Measurements from ENCODE around the gene IL17B. TPM values are rescaled to one million over a fixed set of nuclear protein-coding genes. Genes with fewer than 3 reads are reported as not detected.

IL17B gene
- total and polyA plus RNA-seq, 9 of the 15 experiments (the other 6 are each of a cell fraction or from before 2014, with no cell fraction given), result 0.28 to 2.6 (median 0.53) TPM; not detected in 2

GRCh38 chr5:149428032-149428431, 48.9 kb upstream of the IL17B start:
- FAIRE-seq (no peak), DNase-seq (ENCODE audit: extremely low read depth in 1 of 4, low spot score in 3 of 4) (no peak), ATAC-seq (no peak)
- Histone ChIP-seq H3K9ac (ENCODE audit: insufficient read depth in 1 of 2, low read depth in 2 of 2, low read length in 2 of 2) (no peak overlapping the region), H3K27me3 (ENCODE audit: control insufficient read depth in 2 of 2, insufficient read depth in 2 of 2, low read length in 2 of 2) (no peaks in the 10 kb centered on the region), H4K20me1 (replicated peaks; ENCODE audit: control insufficient read depth, insufficient read depth, low read length) (no peaks in the 10 kb centered on the region), H3K9me3 (replicated peaks; ENCODE audit: control insufficient read depth, insufficient read depth, low read depth, low read length) (no peaks in the 10 kb centered on the region), H3K79me2 (ENCODE audit: control insufficient read depth, insufficient read depth, low read length) (peaks cover 3% of the 10 kb centered on the region; the same call in 2 of the 3 replicates), H3K36me3 (ENCODE audit: control insufficient read depth, insufficient read depth, low read length) (no peaks in the 10 kb centered on the region), H3K4me1 (replicated peaks in 1 of 2; ENCODE audit: control insufficient read depth in 2 of 2, insufficient read depth in 2 of 2, low read length in 2 of 2) (peaks cover 15 to 28% of the 10 kb centered on the region in 2 experiments), H2AFZ (ENCODE audit: low read depth, low read length) (no peak overlapping the region), H3K4me2 (ENCODE audit: insufficient read depth, low read length) (no peak overlapping the region), H3K4me3 (no peak overlapping the region), H3K9me1 (ENCODE audit: control insufficient read depth, insufficient read depth, low read length) (no peaks in the 10 kb centered on the region), H3K27ac (ENCODE audit: extremely low read depth, low read depth, low read length) (no peak overlapping the region)
- WGBS (ENCODE audit: insufficient coverage, low coverage, missing lambda C conversion rate), result 43% methylated on average over 5 of the region's 5 CpGs
- ChIA-PET CTCF (ENCODE audit: low intra/inter-chr PET ratio) (interaction anchor here (0.7 kb wide), 1 partner anchor 159 kb away, joined by 3 read pairs; no protein-coding TSS in a partner anchor), POLR2A (interaction anchor here (0.6 to 0.7 kb wide), 2 partner anchors 8 to 27 kb away, joined by 4 to 5 read pairs; no protein-coding TSS in a partner anchor)
- intact Hi-C loops (cut with micrococcal nuclease), result no loop called here
- BruUV-seq (replicated peaks), result no TSS peak
- in situ Hi-C loops (cut with MboI), result loop anchor here (5.0 kb wide), 1 partner anchor 41 kb away; no protein-coding TSS in a partner anchor
- TF ChIP-seq ZNF551 (CRISPR knock-in tag; IDR thresholded peaks at IDR 0.05), result no peak
- TF ChIP-seq SMAD1 (IDR thresholded peaks at IDR 0.05; ENCODE audit: low read depth, low read length, partially characterized antibody), result no peak
- TF ChIP-seq ZBTB17 (CRISPR knock-in tag; IDR thresholded peaks at IDR 0.05), result no peak
- TF ChIP-seq HDAC1 (IDR thresholded peaks at IDR 0.05), result no peak
- TF ChIP-seq ZNF407 (IDR thresholded peaks at IDR 0.05; ENCODE audit: low read depth), result no peak
- no peak for TF ChIP-seq ZNF644 (tag; IDR thresholded peaks at IDR 0.05; ENCODE audit: low read depth)
- TF ChIP-seq ZNF354B (CRISPR knock-in tag; IDR thresholded peaks at IDR 0.05), result no peak
- no peak for TF ChIP-seq LARP7 (IDR thresholded peaks at IDR 0.05)
- TF ChIP-seq ZHX1 (conservative IDR thresholded peaks at IDR 0.05; ENCODE audit: low read length), result no peak

Measured in K562 (cell line).